ENCODE measurements around the gene PDGFB. TPM values are rescaled to one million over a fixed set of nuclear protein-coding genes. Genes with fewer than 3 reads are reported as not detected.
A peak's percentile ranks its signal among the peaks of the same experiment; 100 is the strongest.
"Not testable (repeated sequence)": the region's sequence is repeated elsewhere in the genome, so short reads cannot be mapped to it uniquely, and the experiment has no call there.

Gene PDGFB
- total RNA-seq, 1 experiment from 2014 or later = 78.0 TPM

DNA sequence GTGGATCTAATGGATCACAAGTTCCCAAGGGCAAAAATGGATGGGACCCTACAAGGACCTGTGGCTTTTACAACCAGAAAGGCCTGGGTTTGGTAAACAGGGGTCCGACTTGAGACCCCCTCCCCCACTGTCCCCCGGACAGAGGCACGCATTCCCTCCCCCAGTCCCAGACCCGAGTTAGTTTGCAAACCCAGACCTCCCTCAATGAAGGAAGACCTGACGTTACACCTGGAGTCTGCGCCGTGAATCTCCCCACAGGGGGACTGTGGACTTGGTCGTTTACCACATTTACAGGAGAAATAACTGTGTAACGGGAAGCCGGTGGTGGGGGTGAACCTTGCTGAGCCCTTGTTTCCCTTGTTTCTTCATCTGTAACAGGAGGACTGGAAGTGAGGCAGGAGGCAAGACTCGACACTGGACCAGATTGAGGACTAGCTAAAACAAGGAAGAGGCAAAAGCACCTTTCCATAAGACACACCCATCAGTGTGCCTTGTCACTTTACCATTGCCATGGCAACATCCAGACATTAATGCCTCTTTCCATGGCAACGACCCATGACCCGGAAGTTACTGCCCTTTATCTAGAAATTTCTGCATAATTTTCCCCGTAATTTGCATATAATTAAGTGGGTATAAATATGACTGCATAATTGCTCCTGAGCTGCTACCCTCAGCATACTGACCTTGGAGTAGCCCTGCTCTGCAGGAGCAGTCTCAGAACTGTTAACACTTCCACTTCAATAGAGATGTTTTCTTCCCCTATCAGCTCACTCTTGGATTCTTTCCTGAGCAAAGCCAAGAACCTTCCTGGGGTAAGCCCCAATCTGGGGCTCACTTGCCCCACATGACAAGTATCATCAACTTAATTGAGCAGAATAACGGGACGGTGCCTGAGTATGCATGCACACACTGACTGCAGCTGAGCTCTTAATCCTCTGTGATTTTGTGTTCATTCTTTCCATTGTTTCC lies 25.4 kb downstream of the PDGFB start:
- Histone ChIP-seq H3K4me3 (ENCODE audit: low read depth in 2 of 2, low read length in 2 of 2) (no peak overlapping the region), H3K27ac (ENCODE audit: low read length) (peak overlapping the region; percentile 59), H3K36me3 (ENCODE audit: control insufficient read depth, insufficient read depth, low read length) (no peaks in the 10 kb centered on the region), H3K4me1 (ENCODE audit: control insufficient read depth, insufficient read depth, low read length) (peaks cover 14% of the 10 kb centered on the region), H3K27me3 (ENCODE audit: control insufficient read depth, insufficient read depth, low read length) (no peaks in the 10 kb centered on the region), H3K9me3 (ENCODE audit: control insufficient read depth, insufficient read depth, low read depth, low read length) (no peaks in the 10 kb centered on the region)
- no peak for TF ChIP-seq REST (IDR thresholded peaks at IDR 0.05; ENCODE audit: insufficient read depth in 1 of 2, low read depth in 2 of 2, low read length in 1 of 2)
- peak; percentile 21; the same call in 1 of the 2 replicates for TF ChIP-seq POLR2AphosphoS5 (IDR thresholded peaks at IDR 0.05; ENCODE audit: low read depth, low read length)
- TF ChIP-seq TCF7L2 (IDR thresholded peaks at IDR 0.05; ENCODE audit: low read depth, low read length) = no peak
- TF ChIP-seq SIN3A (IDR thresholded peaks at IDR 0.05; ENCODE audit: borderline replicate concordance, insufficient read depth, low read depth, low read length) = no peak
- TF ChIP-seq, protein P1, sequence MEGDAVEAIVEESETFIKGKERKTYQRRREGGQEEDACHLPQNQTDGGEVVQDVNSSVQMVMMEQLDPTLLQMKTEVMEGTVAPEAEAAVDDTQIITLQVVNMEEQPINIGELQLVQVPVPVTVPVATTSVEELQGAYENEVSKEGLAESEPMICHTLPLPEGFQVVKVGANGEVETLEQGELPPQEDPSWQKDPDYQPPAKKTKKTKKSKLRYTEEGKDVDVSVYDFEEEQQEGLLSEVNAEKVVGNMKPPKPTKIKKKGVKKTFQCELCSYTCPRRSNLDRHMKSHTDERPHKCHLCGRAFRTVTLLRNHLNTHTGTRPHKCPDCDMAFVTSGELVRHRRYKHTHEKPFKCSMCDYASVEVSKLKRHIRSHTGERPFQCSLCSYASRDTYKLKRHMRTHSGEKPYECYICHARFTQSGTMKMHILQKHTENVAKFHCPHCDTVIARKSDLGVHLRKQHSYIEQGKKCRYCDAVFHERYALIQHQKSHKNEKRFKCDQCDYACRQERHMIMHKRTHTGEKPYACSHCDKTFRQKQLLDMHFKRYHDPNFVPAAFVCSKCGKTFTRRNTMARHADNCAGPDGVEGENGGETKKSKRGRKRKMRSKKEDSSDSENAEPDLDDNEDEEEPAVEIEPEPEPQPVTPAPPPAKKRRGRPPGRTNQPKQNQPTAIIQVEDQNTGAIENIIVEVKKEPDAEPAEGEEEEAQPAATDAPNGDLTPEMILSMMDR (IDR thresholded peaks at IDR 0.05) = no peak
- POLR2A ChIA-PET = no interaction called here
- BruUV-seq (replicated peaks) = no TSS peak
- intact Hi-C loops (cut with micrococcal nuclease; ENCODE audit: unreplicated experiment) = no loop called here
- DNase-seq (ENCODE audit: low read depth, low spot score) (no peak), ATAC-seq (no peak)
- in situ Hi-C loops (cut with HindIII; ENCODE audit: low pct_unique_long_range_greater_than_20kb, low sequenced_read_pairs) = no loop called here
- CTCF ChIA-PET = no interaction called here

GRCh38 chr22:39218432-39218831 lies 26.4 kb downstream of the PDGFB start:
- intact Hi-C loops (cut with micrococcal nuclease; ENCODE audit: unreplicated experiment); CTCF ChIA-PET; H3K27me3 ChIP-seq (ENCODE audit: control insufficient read depth, insufficient read depth, low read length); H3K27ac ChIP-seq (ENCODE audit: low read length); H3K36me3 ChIP-seq (ENCODE audit: control insufficient read depth, insufficient read depth, low read length); DNase-seq (ENCODE audit: low read depth, low spot score); POLR2A ChIA-PET; in situ Hi-C loops (cut with HindIII; ENCODE audit: low pct_unique_long_range_greater_than_20kb, low sequenced_read_pairs); BruUV-seq (replicated peaks); H3K4me3 ChIP-seq (ENCODE audit: low read depth in 2 of 2, low read length in 2 of 2); ATAC-seq; H3K9me3 ChIP-seq (ENCODE audit: control insufficient read depth, insufficient read depth, low read depth, low read length): not testable (repeated sequence)
- H3K4me1 ChIP-seq (ENCODE audit: control insufficient read depth, insufficient read depth, low read length) = peaks cover 23% of the 10 kb centered on the region

- DNase-seq (ENCODE audit: low read depth, low spot score) (no peak), ATAC-seq (no peak)
- POLR2A ChIA-PET = interaction anchor here (0.9 kb wide), 1 partner anchor 11 kb away, joined by 4 read pairs; no protein-coding TSS in a partner anchor
- Histone ChIP-seq H3K9me3 (ENCODE audit: control insufficient read depth, insufficient read depth, low read depth, low read length) (no peaks in the 10 kb centered on the region), H3K4me3 (ENCODE audit: low read depth in 2 of 2, low read length in 2 of 2) (no peak overlapping the region), H3K36me3 (ENCODE audit: control insufficient read depth, insufficient read depth, low read length) (no peaks in the 10 kb centered on the region), H3K27me3 (ENCODE audit: control insufficient read depth, insufficient read depth, low read length) (no peaks in the 10 kb centered on the region), H3K27ac (ENCODE audit: low read length) (peak overlapping the region; percentile 91), H3K4me1 (ENCODE audit: control insufficient read depth, insufficient read depth, low read length) (peaks cover 36% of the 10 kb centered on the region)
- TF ChIP-seq, protein P1 (IDR thresholded peaks at IDR 0.05) = peak; percentile 36; the same call in 1 of the 2 replicates
- no peak for TF ChIP-seq POLR2AphosphoS5 (IDR thresholded peaks at IDR 0.05; ENCODE audit: low read depth, low read length)
- CTCF ChIA-PET = interaction anchor here (0.7 kb wide), 1 partner anchor 42 kb away, joined by 12 read pairs; no protein-coding TSS in a partner anchor
- intact Hi-C loops (cut with micrococcal nuclease; ENCODE audit: unreplicated experiment) = no loop called here
- no TSS peak for BruUV-seq (replicated peaks)
- in situ Hi-C loops (cut with HindIII; ENCODE audit: low pct_unique_long_range_greater_than_20kb, low sequenced_read_pairs) = no loop called here
Observed at GRCh38 chr22:39216143-39216490, 28.7 kb downstream of the PDGFB start.
